Smooth muscle cell (in vitro differentiated cells): ENCODE measurements around the gene DAND5. TPM values are rescaled to one million over a fixed set of nuclear protein-coding genes. Genes with fewer than 3 reads are reported as not detected.

Source experiments
- DNase-seq: peaks from one replicate; lab custom pipeline; 2025; ENCODE audit not compliant: unreplicated experiment; lab: John Stamatoyannopoulos, UW
- H2AFZ ChIP-seq: fragments of 200-600 bp; sonication (generic); 2 replicates; pipeline ENCODE4 v1.6.0; 2016; ENCODE audit warnings: antibody characterized with exemption, low read depth, mild to moderate bottlenecking
- H3F3A ChIP-seq: fragments of 200-600 bp; sonication (generic); 2 replicates; pipeline ENCODE4 v1.6.0; 2017; ENCODE audit warnings: antibody characterized with exemption, low read depth
- H3K27ac ChIP-seq: fragments of 200-600 bp; sonication (generic); 2 replicates; pipeline ENCODE4 v1.5.1; 2016; ENCODE audit warnings: low read depth, mild to moderate bottlenecking
- H3K27me3 ChIP-seq: fragments of 200-600 bp; sonication (generic); 2 replicates; pipeline ENCODE4 v1.6.1; 2016; ENCODE audit warnings: low read depth, mild to moderate bottlenecking
- H3K36me3 ChIP-seq: fragments of 200-600 bp; sonication (generic); 2 replicates; pipeline ENCODE4 v1.5.1; 2016; ENCODE audit warnings: low read depth
- H3K4me1 ChIP-seq: fragments of 200-600 bp; sonication (generic); 2 replicates; pipeline ENCODE4 v1.5.1; 2016; ENCODE audit warnings: low read depth
- H3K4me2 ChIP-seq: fragments of 200-600 bp; sonication (generic); 2 replicates; pipeline ENCODE4 v1.6.0; 2016; ENCODE audit warnings: mild to moderate bottlenecking
- H3K4me3 ChIP-seq: fragments of 200-600 bp; sonication (generic); 2 replicates; pipeline ENCODE4 v1.5.1; 2016; ENCODE audit warnings: mild to moderate bottlenecking
- H3K79me2 ChIP-seq: fragments of 200-600 bp; sonication (generic); 2 replicates; pipeline ENCODE4 v1.6.0; 2016; ENCODE audit warnings: low read depth, mild to moderate bottlenecking
- H3K9ac ChIP-seq: fragments of 200-600 bp; sonication (generic); 2 replicates; pipeline ENCODE4 v1.6.0; 2016; ENCODE audit warnings: low read depth
- H3K9me3 ChIP-seq: fragments of 200-600 bp; sonication (generic); replicated peaks from 2 replicates; pipeline ENCODE4 v1.5.1; 2016; ENCODE audit warnings: low read depth
- H4K20me1 ChIP-seq: fragments of 200-600 bp; sonication (generic); 2 replicates; pipeline ENCODE4 v1.6.0; 2016; ENCODE audit warnings: low read depth
- CTCF ChIP-seq: fragments of 200-600 bp; sonication (generic); IDR thresholded peaks from 2 replicates; pipeline ENCODE4 v1.5.1; 2017; ENCODE audit warnings: borderline replicate concordance, mild to moderate bottlenecking, antibody characterized with exemption; ENCODE audit not compliant: insufficient read depth, poor library complexity, severe bottlenecking
- WGBS: methylation state at CpG from one replicate; pipeline ENCODE4 v1.1.7; 2016; ENCODE audit warnings: low lambda C conversion rate; 5-methylcytosine and 5-hydroxymethylcytosine counted together
- polyA plus RNA-seq: library from polyadenylated mRNA; unstranded; fragments of >200 nt; fragmentation: Nextera tagmentation; extraction: Ambion mirVana; gene quantifications from 2 replicates; pipeline ENCODE4 v1.2.1, GENCODE V29; 2016
- total RNA-seq: library from RNA; depleted of rRNA; stranded (reverse); fragments of >200 nt; gene quantifications from 2 replicates; pipeline ENCODE4 v1.2.3, GENCODE V29; 2014

DAND5 gene
- total and polyA plus RNA-seq, 2 experiments from 2014 or later: not detected

GRCh38 chr19:12985049-12985776 is 15.8 kb downstream of the DAND5 start:
- H3K27me3 ChIP-seq: peaks cover 8% of the 10 kb centered on the region
- H3F3A ChIP-seq: no peaks in the 10 kb centered on the region
- H2AFZ ChIP-seq: no peak overlapping the region
- H3K27ac ChIP-seq: no peak overlapping the region
- DNase-seq: no peak
- H3K9ac ChIP-seq: no peak overlapping the region
- H3K9me3 ChIP-seq: no peaks in the 10 kb centered on the region
- H3K4me2 ChIP-seq: no peak overlapping the region
- H3K4me1 ChIP-seq: no peaks in the 10 kb centered on the region
- no peak overlapping the region for H3K4me3 ChIP-seq
- H3K79me2 ChIP-seq: no peaks in the 10 kb centered on the region
- TF ChIP-seq CTCF: no peak
- no peaks in the 10 kb centered on the region for H4K20me1 ChIP-seq
- 73% methylated on average over 16 of the region's 16 CpGs for WGBS
- H3K36me3 ChIP-seq: no peaks in the 10 kb centered on the region

GRCh38 chr19:12986726-12987125 is 17.4 kb downstream of the DAND5 start:
- no peak overlapping the region for H2AFZ ChIP-seq
- no peak for TF ChIP-seq CTCF

GRCh38 chr19:12987190-12987589 is 17.8 kb downstream of the DAND5 start:
- Histone ChIP-seq H3F3A (no peaks in the 10 kb centered on the region), H3K4me1 (no peaks in the 10 kb centered on the region), H2AFZ (no peak overlapping the region), H3K4me2 (no peak overlapping the region), H3K27me3 (peaks cover 17% of the 10 kb centered on the region), H3K9me3 (no peaks in the 10 kb centered on the region), H4K20me1 (no peaks in the 10 kb centered on the region), H3K27ac (no peak overlapping the region), H3K4me3 (no peak overlapping the region), H3K9ac (no peak overlapping the region), H3K79me2 (no peaks in the 10 kb centered on the region), H3K36me3 (no peaks in the 10 kb centered on the region)
- no peak for TF ChIP-seq CTCF
- 63% methylated on average over 2 of the region's 3 CpGs for WGBS
- no peak for DNase-seq

More at GRCh38 chr19:12986726-12987125, 17.4 kb downstream of the DAND5 start:
- Histone ChIP-seq H3K27me3 (peaks cover 15% of the 10 kb centered on the region), H3K27ac (no peak overlapping the region), H4K20me1 (no peaks in the 10 kb centered on the region), H3K4me1 (no peaks in the 10 kb centered on the region), H3K9ac (no peak overlapping the region), H3F3A (no peaks in the 10 kb centered on the region), H3K9me3 (no peaks in the 10 kb centered on the region), H3K4me3 (no peak overlapping the region), H3K4me2 (no peak overlapping the region), H3K79me2 (no peaks in the 10 kb centered on the region), H3K36me3 (no peaks in the 10 kb centered on the region)
- 93% methylated on average over 12 of the region's 12 CpGs for WGBS
- no peak for DNase-seq

DNA sequence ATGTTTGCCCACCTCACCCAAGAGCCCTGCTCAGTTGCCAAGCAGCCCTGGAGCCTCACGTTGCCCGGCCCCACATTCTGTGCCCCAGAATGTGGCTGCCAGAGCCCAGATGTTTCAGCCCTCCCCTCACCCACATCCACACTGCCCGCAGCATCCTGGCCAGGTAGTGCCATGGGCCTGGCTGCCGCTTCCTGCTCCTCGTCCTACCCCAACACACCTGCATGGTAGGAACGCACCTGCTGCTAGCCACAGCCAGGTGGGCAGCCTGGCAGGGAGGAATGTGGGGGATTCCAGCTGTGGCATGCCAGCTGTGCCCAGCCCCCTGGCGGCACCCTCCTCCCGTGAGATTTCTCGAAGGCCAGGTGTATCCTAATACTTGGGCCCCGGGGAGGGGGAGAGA is 18.4 kb downstream of the DAND5 start:
- H3K9ac ChIP-seq: no peak overlapping the region
- H2AFZ ChIP-seq: no peak overlapping the region
- no peaks in the 10 kb centered on the region for H3F3A ChIP-seq
- no peaks in the 10 kb centered on the region for H3K36me3 ChIP-seq
- no peak overlapping the region for H3K27ac ChIP-seq
- no peak overlapping the region for H3K4me3 ChIP-seq
- H3K4me1 ChIP-seq: no peaks in the 10 kb centered on the region
- H3K79me2 ChIP-seq: no peaks in the 10 kb centered on the region
- WGBS: 80% methylated on average over 10 of the region's 10 CpGs
- no peaks in the 10 kb centered on the region for H4K20me1 ChIP-seq
- H3K9me3 ChIP-seq: no peaks in the 10 kb centered on the region
- no peak for TF ChIP-seq CTCF
- H3K4me2 ChIP-seq: no peak overlapping the region
- no peak for DNase-seq
- peaks cover 21% of the 10 kb centered on the region for H3K27me3 ChIP-seq
